DMS114 treated with DMSO at 0.1 percent for 48 hours (cell line): ENCODE results near the gene ST6GALNAC4.

Experiments
- DNase-seq: peaks from one replicate; lab custom pipeline; 2025; ENCODE audit not compliant: unreplicated experiment; lab: John Stamatoyannopoulos, UW

ST6GALNAC4 gene

GRCh38 chr9:127931092-127931881, 14.4 kb upstream of the ST6GALNAC4 start:
- no peak for DNase-seq

GRCh38 chr9:127930231-127931091, 13.6 kb upstream of the ST6GALNAC4 start, which contains the start of gene PIP5KL1:
PIP5KL1 (minus strand) TSS chr9:127930777; CDS start chr9:127930752, 25 bp downstream.
- DNase-seq = peak; percentile 55

GRCh38 chr9:127929625-127929979, 12.8 kb upstream of the ST6GALNAC4 start:
- no peak for DNase-seq

GRCh38 chr9:127928676-127929624, 12.1 kb upstream of the ST6GALNAC4 start:
- no peak for DNase-seq

- DNase-seq = no peak
Measured at GRCh38 chr9:127927988-127928675, 11.3 kb upstream of the ST6GALNAC4 start.

GRCh38 chr9:127927201-127927987, 10.6 kb upstream of the ST6GALNAC4 start:
- DNase-seq = no peak

- no peak for DNase-seq
Measured at GRCh38 chr9:127926906-127927200, 10.0 kb upstream of the ST6GALNAC4 start.

- no peak for DNase-seq
Measured at GRCh38 chr9:127925959-127926905, 9.4 kb upstream of the ST6GALNAC4 start.

GRCh38 chr9:127924736-127925444, 8.0 kb upstream of the ST6GALNAC4 start:
- no peak for DNase-seq

GRCh38 chr9:127923771-127924170, 6.9 kb upstream of the ST6GALNAC4 start:
- no peak for DNase-seq

GRCh38 chr9:127923046-127923445, 6.2 kb upstream of the ST6GALNAC4 start:
- no peak for DNase-seq

- no peak for DNase-seq
Measured at GRCh38 chr9:127921557-127922120, 4.8 kb upstream of the ST6GALNAC4 start.

GRCh38 chr9:127920794-127921193, 4.0 kb upstream of the ST6GALNAC4 start:
- DNase-seq = no peak

- no peak for DNase-seq
Measured at GRCh38 chr9:127919253-127919815, 2.5 kb upstream of the ST6GALNAC4 start.

GRCh38 chr9:127918183-127919107, 1.6 kb upstream of the ST6GALNAC4 start:
- no peak for DNase-seq

GRCh38 chr9:127917603-127918002, 762 bp upstream of the ST6GALNAC4 start:
- no peak for DNase-seq
